Activated effector memory CD4-positive, alpha-beta T cell treated with Interleukin-2 at 50 U/mL for 16 hours (primary cell): ENCODE data around the gene CDS2.

Experiments used
- DNase-seq: peaks from one replicate; pipeline ENCODE4 v3.0.0-alpha.2; 2020

CDS2 gene

GRCh38 chr20:5183731-5184474 lies 57.1 kb downstream of the CDS2 start:
- DNase-seq = no peak

- DNase-seq = no peak
These were observed 57.9 kb downstream of the CDS2 start for GRCh38 chr20:5184684-5185083.

GRCh38 chr20:5187122-5187521 lies 60.3 kb downstream of the CDS2 start:
- DNase-seq = no peak

- DNase-seq = no peak
These were observed 61.9 kb downstream of the CDS2 start for GRCh38 chr20:5188736-5189135.

- DNase-seq = no peak
These were observed 63.1 kb downstream of the CDS2 start for GRCh38 chr20:5189917-5190316.

- DNase-seq = no peak
These were observed 63.6 kb downstream of the CDS2 start for GRCh38 chr20:5190444-5190843.

GRCh38 chr20:5191829-5192569 lies 65.2 kb downstream of the CDS2 start:
- no peak for DNase-seq

GRCh38 chr20:5192570-5193431 lies 66.0 kb downstream of the CDS2 start:
- DNase-seq = no peak

- no peak for DNase-seq
These were observed 68.8 kb downstream of the CDS2 start for GRCh38 chr20:5195655-5196054.

- no peak for DNase-seq
These were observed 69.3 kb downstream of the CDS2 start for GRCh38 chr20:5196149-5196548.

- no peak for DNase-seq
These were observed 70.5 kb downstream of the CDS2 start for GRCh38 chr20:5197270-5197827.

- DNase-seq = no peak
These were observed 71.2 kb downstream of the CDS2 start for GRCh38 chr20:5197847-5198650.

- no peak for DNase-seq
These were observed 71.8 kb downstream of the CDS2 start for GRCh38 chr20:5198651-5198924.

- no peak for DNase-seq
These were observed 76.6 kb downstream of the CDS2 start for GRCh38 chr20:5203380-5203779.

GRCh38 chr20:5205348-5206210 lies 78.8 kb downstream of the CDS2 start:
- peak; percentile 44 for DNase-seq

GRCh38 chr20:5207138-5207537 lies 80.3 kb downstream of the CDS2 start:
- no peak for DNase-seq

GRCh38 chr20:5211803-5212714 lies 85.3 kb downstream of the CDS2 start:
- DNase-seq = no peak

GRCh38 chr20:5212907-5213487 lies 86.2 kb downstream of the CDS2 start:
- DNase-seq = no peak

GRCh38 chr20:5214826-5215225 lies 88.0 kb downstream of the CDS2 start:
- no peak for DNase-seq

- DNase-seq = no peak
These were observed 89.0 kb downstream of the CDS2 start for GRCh38 chr20:5215672-5216304.
